Liver (tissue), 9 donors: ENCODE data around the gene HGFAC. TPM values are rescaled to one million over a fixed set of nuclear protein-coding genes. Genes with fewer than 3 reads are reported as not detected.

Source experiments
- DNase-seq: peaks from one replicate; pipeline ENCODE4 v3.0.0-alpha.2; 2017; ENCODE audit warnings: low spot score
- H3K27ac ChIP-seq, 2 donors: one replicate each; pipeline ENCODE4 v1.7.0; 2013; ENCODE audit warnings: inconsistent platforms in 2 of 2, low read length in 2 of 2, control low read depth in 1 of 2, low read depth in 1 of 2, mild to moderate bottlenecking in 1 of 2
- H3K27me3 ChIP-seq, 4 donors: one replicate each; pipeline versions ENCODE4 v1.6.1 to v1.7.0; 2013; ENCODE audit warnings: low read length in 3 of 4, inconsistent platforms in 1 of 4, mild to moderate bottlenecking in 1 of 4, moderate library complexity in 1 of 4; ENCODE audit not compliant: control insufficient read depth in 4 of 4, insufficient read depth in 4 of 4
- H3K36me3 ChIP-seq, 4 donors: one replicate each; pipeline versions ENCODE4 v1.6.1 to v1.7.0; 2013; ENCODE audit warnings: low read length in 3 of 4, mild to moderate bottlenecking in 3 of 4, low read depth in 1 of 4, moderate library complexity in 1 of 4; ENCODE audit not compliant: control insufficient read depth in 4 of 4, insufficient read depth in 3 of 4
- H3K4me1 ChIP-seq, 4 donors: one replicate each; pipeline versions ENCODE4 v1.6.1 to v1.7.0; 2013; ENCODE audit warnings: low read length in 3 of 4, mild to moderate bottlenecking in 3 of 4, moderate library complexity in 1 of 4; ENCODE audit not compliant: control insufficient read depth in 4 of 4, insufficient read depth in 4 of 4
- H3K4me3 ChIP-seq, 3 donors: one replicate each; pipeline versions ENCODE4 v1.6.1 to v1.7.0; 2013; ENCODE audit warnings: low read length in 3 of 3, control low read depth in 1 of 3, low read depth in 1 of 3, mild to moderate bottlenecking in 1 of 3
- H3K9ac ChIP-seq, 2 donors: one replicate each; pipeline ENCODE4 v1.7.0; 2013; ENCODE audit warnings: low read length in 2 of 2, mild to moderate bottlenecking in 2 of 2, moderate library complexity in 2 of 2, control low read depth in 1 of 2, low read depth in 1 of 2
- H3K9me3 ChIP-seq, 4 donors: one replicate each; pipeline versions ENCODE4 v1.6.1 to v1.7.0; 2013; ENCODE audit warnings: low read length in 3 of 4; ENCODE audit not compliant: control insufficient read depth in 4 of 4
- ATF3 ChIP-seq: IDR thresholded peaks from 2 replicates; pipeline ENCODE4 v1.6.1; 2016; ENCODE audit warnings: antibody characterized with exemption
- EGR1 ChIP-seq, 2 donors: IDR thresholded peaks; 2 replicates each; pipeline ENCODE4 v1.6.1; 2016 to 2018; ENCODE audit warnings: antibody characterized with exemption in 2 of 2, low read depth in 2 of 2
- FOXA2 ChIP-seq: IDR thresholded peaks from 2 replicates; pipeline ENCODE4 v1.6.1; 2016; ENCODE audit warnings: antibody characterized with exemption
- HNF4A ChIP-seq, 2 donors: conservative IDR thresholded peaks; 2 replicates each; pipeline ENCODE4 v1.6.1; 2016; ENCODE audit warnings: antibody characterized with exemption in 2 of 2, mild to moderate bottlenecking in 2 of 2
- JUND ChIP-seq, 2 donors: IDR thresholded peaks; 2 replicates each; pipeline ENCODE4 v1.6.1; 2016; ENCODE audit warnings: antibody characterized with exemption in 2 of 2
- MAX ChIP-seq: IDR thresholded peaks from 2 replicates; pipeline ENCODE4 v1.6.1; 2016; ENCODE audit warnings: antibody characterized with exemption
- NR2F2 ChIP-seq: IDR thresholded peaks from 2 replicates; pipeline ENCODE4 v1.6.1; 2016; ENCODE audit warnings: antibody characterized with exemption
- RAD21 ChIP-seq, 2 donors: IDR thresholded peaks; 2 replicates each; pipeline ENCODE4 v1.6.1; 2016; ENCODE audit warnings: antibody characterized with exemption in 2 of 2, mild to moderate bottlenecking in 2 of 2
- REST ChIP-seq: IDR thresholded peaks from 2 replicates; pipeline ENCODE4 v1.6.1; 2016; ENCODE audit warnings: antibody characterized with exemption, mild to moderate bottlenecking
- RXRA ChIP-seq, 2 donors: IDR thresholded peaks; 2 replicates each; pipeline ENCODE4 v1.6.1; 2017 to 2018; ENCODE audit warnings: antibody characterized with exemption in 2 of 2, mild to moderate bottlenecking in 1 of 2
- SP1 ChIP-seq: IDR thresholded peaks from 2 replicates; pipeline ENCODE4 v1.6.1; 2018; ENCODE audit warnings: antibody characterized with exemption, mild to moderate bottlenecking
- TAF1 ChIP-seq: conservative IDR thresholded peaks from 2 replicates; pipeline ENCODE4 v1.6.1; 2016; ENCODE audit warnings: antibody characterized with exemption, mild to moderate bottlenecking
- YY1 ChIP-seq: IDR thresholded peaks from 2 replicates; pipeline ENCODE4 v1.6.1; 2016; ENCODE audit warnings: antibody characterized with exemption, mild to moderate bottlenecking
- WGBS: extraction: QIAGEN DNeasy Blood & Tissue Kit; methylation state at CpG from one replicate; pipeline ENCODE4 v1.1.7; 2013; 5-methylcytosine and 5-hydroxymethylcytosine counted together
- polyA plus RNA-seq, 2 donors: library from polyadenylated mRNA; stranded (reverse) in 1 of 2; unstranded in 1 of 2; fragments of 200-250 nt in 1 of 2; fragments of >200 nt in 1 of 2; fragmentation: Nextera tagmentation in 1 of 2; extraction: Ambion mirVana in 1 of 2; gene quantifications; one replicate each; pipeline versions ENCODE4 v1.2.1 to v1.2.3, GENCODE V29; 2013 to 2015
- total RNA-seq, 2 donors: library from RNA; depleted of rRNA; stranded (reverse); fragments of >200 nt; gene quantifications; one replicate each; pipeline ENCODE4 v1.2.3, GENCODE V29; 2014
- TF ChIP-seq, protein P1 (sequence below): fragments of 150-350 bp; IDR thresholded peaks from 2 replicates; pipeline ENCODE4 v1.5.1; 2017; ENCODE audit warnings: improper control_type of control experiment, low read depth, low read length; ENCODE audit not compliant: missing input control
- TF ChIP-seq, protein P2 (sequence below): IDR thresholded peaks from 2 replicates; pipeline ENCODE4 v1.6.1; 2016; ENCODE audit warnings: antibody characterized with exemption
- donor health status: healthy.
- donor health status: healthy.
- donor health status: healthy.
- donor health status: healthy.
- donor health status: healthy.

Gene HGFAC
- total and polyA plus RNA-seq, 4 donors: 23.3 to 133 (median 82.7) TPM

GRCh38 chr4:3485011-3485791 is 43.4 kb downstream of the HGFAC start:
- H3K4me3 ChIP-seq: no peak overlapping the region
- no peaks in the 10 kb centered on the region for H3K36me3 ChIP-seq
- H3K4me1 ChIP-seq: no peaks in the 10 kb centered on the region
- H3K27me3 ChIP-seq: no peaks in the 10 kb centered on the region
- TF ChIP-seq JUND (IDR thresholded peaks at IDR 0.05) (no peak), RXRA (IDR thresholded peaks at IDR 0.05) (no peak), NR2F2 (no peak)
- WGBS: 56% methylated on average over 36 of the region's 36 CpGs
- H3K27ac ChIP-seq: no peak overlapping the region
- DNase-seq: no peak
- no peaks in the 10 kb centered on the region for H3K9me3 ChIP-seq
- H3K9ac ChIP-seq: no peak overlapping the region

GRCh38 chr4:3485886-3486540 is 44.2 kb downstream of the HGFAC start:
- no peaks in the 10 kb centered on the region for H3K27me3 ChIP-seq
- no peaks in the 10 kb centered on the region for H3K4me1 ChIP-seq
- no peak for DNase-seq
- H3K4me3 ChIP-seq: no peak overlapping the region
- 87% methylated on average over 25 of the region's 25 CpGs for WGBS
- H3K9ac ChIP-seq: no peak overlapping the region
- H3K36me3 ChIP-seq: no peaks in the 10 kb centered on the region
- TF ChIP-seq, protein P1, sequence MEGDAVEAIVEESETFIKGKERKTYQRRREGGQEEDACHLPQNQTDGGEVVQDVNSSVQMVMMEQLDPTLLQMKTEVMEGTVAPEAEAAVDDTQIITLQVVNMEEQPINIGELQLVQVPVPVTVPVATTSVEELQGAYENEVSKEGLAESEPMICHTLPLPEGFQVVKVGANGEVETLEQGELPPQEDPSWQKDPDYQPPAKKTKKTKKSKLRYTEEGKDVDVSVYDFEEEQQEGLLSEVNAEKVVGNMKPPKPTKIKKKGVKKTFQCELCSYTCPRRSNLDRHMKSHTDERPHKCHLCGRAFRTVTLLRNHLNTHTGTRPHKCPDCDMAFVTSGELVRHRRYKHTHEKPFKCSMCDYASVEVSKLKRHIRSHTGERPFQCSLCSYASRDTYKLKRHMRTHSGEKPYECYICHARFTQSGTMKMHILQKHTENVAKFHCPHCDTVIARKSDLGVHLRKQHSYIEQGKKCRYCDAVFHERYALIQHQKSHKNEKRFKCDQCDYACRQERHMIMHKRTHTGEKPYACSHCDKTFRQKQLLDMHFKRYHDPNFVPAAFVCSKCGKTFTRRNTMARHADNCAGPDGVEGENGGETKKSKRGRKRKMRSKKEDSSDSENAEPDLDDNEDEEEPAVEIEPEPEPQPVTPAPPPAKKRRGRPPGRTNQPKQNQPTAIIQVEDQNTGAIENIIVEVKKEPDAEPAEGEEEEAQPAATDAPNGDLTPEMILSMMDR: no peak
- TF ChIP-seq, protein P2, sequence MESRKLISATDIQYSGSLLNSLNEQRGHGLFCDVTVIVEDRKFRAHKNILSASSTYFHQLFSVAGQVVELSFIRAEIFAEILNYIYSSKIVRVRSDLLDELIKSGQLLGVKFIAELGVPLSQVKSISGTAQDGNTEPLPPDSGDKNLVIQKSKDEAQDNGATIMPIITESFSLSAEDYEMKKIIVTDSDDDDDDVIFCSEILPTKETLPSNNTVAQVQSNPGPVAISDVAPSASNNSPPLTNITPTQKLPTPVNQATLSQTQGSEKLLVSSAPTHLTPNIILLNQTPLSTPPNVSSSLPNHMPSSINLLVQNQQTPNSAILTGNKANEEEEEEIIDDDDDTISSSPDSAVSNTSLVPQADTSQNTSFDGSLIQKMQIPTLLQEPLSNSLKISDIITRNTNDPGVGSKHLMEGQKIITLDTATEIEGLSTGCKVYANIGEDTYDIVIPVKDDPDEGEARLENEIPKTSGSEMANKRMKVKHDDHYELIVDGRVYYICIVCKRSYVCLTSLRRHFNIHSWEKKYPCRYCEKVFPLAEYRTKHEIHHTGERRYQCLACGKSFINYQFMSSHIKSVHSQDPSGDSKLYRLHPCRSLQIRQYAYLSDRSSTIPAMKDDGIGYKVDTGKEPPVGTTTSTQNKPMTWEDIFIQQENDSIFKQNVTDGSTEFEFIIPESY: no peak
- TF ChIP-seq ATF3 (no peak), EGR1 (IDR thresholded peaks at IDR 0.05; ENCODE audit: low read depth in 2 of 2) (no peak), RAD21 (IDR thresholded peaks at IDR 0.05) (no peak), YY1 (no peak)
- H3K9me3 ChIP-seq: no peaks in the 10 kb centered on the region
- H3K27ac ChIP-seq: no peak overlapping the region

DNA sequence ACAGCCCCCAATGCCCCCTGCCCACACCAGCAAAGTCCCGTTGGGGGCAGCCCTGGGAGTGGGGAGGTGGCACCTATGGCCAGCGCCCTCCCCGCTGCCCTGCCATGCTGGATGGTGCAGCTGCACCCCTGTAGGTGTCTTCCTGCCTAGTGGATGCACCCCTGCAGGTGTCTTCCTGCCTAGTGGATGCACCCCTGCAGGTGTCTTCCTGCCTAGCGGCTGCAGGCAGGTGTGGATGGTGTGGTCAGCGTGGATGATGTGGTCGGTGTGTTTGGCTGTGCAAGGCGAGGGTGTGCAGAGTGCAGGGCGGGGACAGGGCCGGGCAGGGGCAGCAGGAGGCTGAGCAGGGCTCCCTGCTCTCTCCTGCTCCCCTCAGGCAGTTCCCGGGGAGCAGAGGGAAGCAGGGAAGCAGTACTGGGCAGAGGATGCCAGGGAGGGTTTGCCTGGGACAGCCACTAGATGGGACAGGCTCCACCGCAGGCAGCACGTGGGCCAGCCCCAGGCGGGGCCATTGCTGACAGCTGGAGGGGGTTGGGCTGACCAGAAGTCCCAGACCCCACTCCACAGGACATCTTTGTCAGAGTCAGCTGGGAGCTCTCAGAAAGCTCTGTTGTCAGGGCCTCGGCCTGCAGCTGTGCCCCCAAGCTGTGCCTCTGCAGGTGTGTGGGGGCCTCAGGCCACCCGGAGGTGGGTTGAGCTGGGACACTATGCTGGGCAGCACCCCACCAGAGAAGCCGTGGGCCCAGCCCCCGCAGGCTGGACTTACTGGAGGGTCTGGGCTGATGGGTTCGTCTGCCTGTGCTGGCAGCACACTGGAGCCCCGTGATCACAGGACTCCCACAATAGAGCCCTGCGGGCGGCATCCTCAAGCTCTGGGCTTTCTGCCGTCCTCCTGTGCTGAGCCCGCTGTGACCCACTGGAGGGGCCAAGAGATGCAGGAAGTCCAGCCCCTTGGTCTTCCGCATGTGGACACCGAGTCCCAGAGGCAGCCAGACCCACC is 45.1 kb downstream of the HGFAC start:
- no peak overlapping the region for H3K27ac ChIP-seq
- DNase-seq: no peak
- WGBS: 83% methylated on average over 25 of the region's 25 CpGs
- H3K9ac ChIP-seq: no peak overlapping the region
- no peaks in the 10 kb centered on the region for H3K36me3 ChIP-seq
- no peaks in the 10 kb centered on the region for H3K27me3 ChIP-seq
- H3K9me3 ChIP-seq: no peaks in the 10 kb centered on the region
- no peak overlapping the region for H3K4me3 ChIP-seq
- H3K4me1 ChIP-seq: no peaks in the 10 kb centered on the region
- TF ChIP-seq HNF4A (conservative IDR thresholded peaks at IDR 0.05) (no peak), MAX (no peak), ATF3 (no peak), SP1 (no peak), FOXA2 (no peak), TAF1 (no peak), RXRA (IDR thresholded peaks at IDR 0.05) (no peak), JUND (IDR thresholded peaks at IDR 0.05) (no peak), REST (no peak)
